Neutrophil (primary cell): ENCODE results near the gene TMEM161B.

Source experiments
- H3K27ac ChIP-seq: fragments of 200-600 bp; sonication (generic); 2 replicates; pipeline ENCODE4 v1.5.1; 2016; ENCODE audit warnings: mild to moderate bottlenecking, moderate library complexity
- H3K27me3 ChIP-seq: fragments of 200-600 bp; sonication (generic); 2 replicates; pipeline ENCODE4 v1.6.0; 2016; ENCODE audit warnings: mild to moderate bottlenecking
- H3K36me3 ChIP-seq: fragments of 200-600 bp; sonication (generic); 2 replicates; pipeline ENCODE4 v1.5.1; 2017
- H3K4me1 ChIP-seq, 2 experiments: fragments of 200-600 bp in 1 of 2; sonication (generic) in 1 of 2; 1 replicate in 1 of 2; 2 replicates in 1 of 2; pipeline versions ENCODE4 v1.5.1 to v1.6.1; 2013 to 2016; ENCODE audit warnings: low read depth in 1 of 2, low read length in 1 of 2, mild to moderate bottlenecking in 1 of 2, moderate library complexity in 1 of 2; ENCODE audit not compliant: control insufficient read depth in 1 of 2, insufficient read depth in 1 of 2
- H3K4me3 ChIP-seq, 2 experiments: fragments of 200-600 bp in 1 of 2; sonication (generic) in 1 of 2; 1 replicate in 1 of 2; 2 replicates in 1 of 2; pipeline ENCODE4 v1.5.1; 2013 to 2016; ENCODE audit warnings: low read depth in 1 of 2, low read length in 1 of 2, mild to moderate bottlenecking in 1 of 2, moderate library complexity in 1 of 2
- H3K9me3 ChIP-seq: fragments of 200-600 bp; sonication (generic); 2 replicates; pipeline ENCODE4 v1.5.1; 2016
- CTCF ChIP-seq: fragments of 200-600 bp; sonication (generic); IDR thresholded peaks from 2 replicates; pipeline ENCODE4 v1.5.1; 2016; ENCODE audit warnings: antibody characterized with exemption

TMEM161B gene

DNA sequence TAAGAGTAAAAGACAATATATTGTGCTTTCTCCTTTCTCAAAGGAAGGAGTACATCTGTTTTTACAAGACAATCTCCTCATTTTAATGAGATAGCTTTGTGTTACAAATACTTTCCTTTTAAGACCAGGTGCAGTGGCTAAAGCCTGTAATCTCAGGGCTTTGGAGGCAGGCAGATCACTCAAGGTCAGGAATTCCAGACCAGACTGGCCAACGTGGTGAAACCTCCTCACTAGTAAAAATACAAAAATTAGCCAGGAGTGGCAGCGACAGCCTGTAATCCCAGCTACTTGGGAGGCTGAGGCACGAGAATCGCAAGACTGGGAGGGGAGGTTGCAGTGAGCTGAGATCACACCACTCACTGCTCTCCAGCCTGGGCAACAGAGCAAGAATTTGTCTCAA, 11.8 kb downstream of the TMEM161B start:
- Histone ChIP-seq H3K36me3 (no peaks in the 10 kb centered on the region), H3K4me3 (no peak overlapping the region), H3K27ac (no peak overlapping the region), H3K9me3 (no peaks in the 10 kb centered on the region), H3K27me3 (no peaks in the 10 kb centered on the region), H3K4me1 (no peaks in the 10 kb centered on the region)
- TF ChIP-seq CTCF, result no peak

DNA sequence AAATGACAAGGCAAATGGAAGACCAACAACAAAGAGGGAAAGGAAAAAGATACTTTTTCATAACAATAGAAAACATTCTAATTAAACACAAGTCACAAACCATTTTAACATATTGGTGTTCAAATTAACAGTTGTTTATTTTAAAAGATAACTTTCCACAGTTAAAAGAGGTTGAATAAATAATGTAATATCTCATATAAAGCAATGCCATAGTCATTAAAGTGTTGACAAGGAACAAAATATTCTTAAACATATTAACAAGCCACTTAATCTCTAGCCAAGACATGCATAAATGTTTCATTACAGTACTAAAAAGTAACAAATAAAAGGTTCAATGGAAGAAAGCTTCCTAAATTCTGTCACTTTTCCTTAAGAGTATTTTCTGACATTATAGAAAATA, 12.6 kb downstream of the TMEM161B start:
- H3K4me1 ChIP-seq, result no peaks in the 10 kb centered on the region
- H3K9me3 ChIP-seq, result no peaks in the 10 kb centered on the region
- H3K27me3 ChIP-seq, result no peaks in the 10 kb centered on the region
- no peak overlapping the region for H3K4me3 ChIP-seq
- no peaks in the 10 kb centered on the region for H3K36me3 ChIP-seq
- no peak overlapping the region for H3K27ac ChIP-seq
- no peak for TF ChIP-seq CTCF

DNA sequence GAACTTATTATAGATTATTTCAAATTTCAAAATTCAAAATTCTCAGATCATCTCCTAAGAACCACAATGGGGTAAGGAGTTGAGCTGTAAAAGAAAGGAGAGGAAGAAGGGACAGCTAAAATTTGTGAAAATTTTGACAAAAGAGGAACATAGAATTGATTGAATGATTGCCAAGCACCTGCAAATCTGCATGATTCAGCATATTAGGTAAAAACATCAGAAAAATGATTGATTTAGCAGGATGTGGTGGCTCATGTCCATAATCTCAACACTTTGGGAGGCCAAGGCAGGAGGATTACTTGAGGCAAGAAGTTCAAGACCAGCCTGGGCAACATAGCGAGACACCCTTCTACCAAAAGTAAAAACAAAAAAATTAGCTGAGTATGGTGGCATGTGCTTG, 14.3 kb downstream of the TMEM161B start:
- Histone ChIP-seq H3K4me1 (no peaks in the 10 kb centered on the region), H3K27me3 (no peaks in the 10 kb centered on the region), H3K9me3 (no peaks in the 10 kb centered on the region), H3K36me3 (no peaks in the 10 kb centered on the region), H3K4me3 (no peak overlapping the region), H3K27ac (no peak overlapping the region)
- no peak for TF ChIP-seq CTCF

GRCh38 chr5:88251048-88251711, 17.5 kb downstream of the TMEM161B start:
- H3K27me3 ChIP-seq, result no peaks in the 10 kb centered on the region

DNA sequence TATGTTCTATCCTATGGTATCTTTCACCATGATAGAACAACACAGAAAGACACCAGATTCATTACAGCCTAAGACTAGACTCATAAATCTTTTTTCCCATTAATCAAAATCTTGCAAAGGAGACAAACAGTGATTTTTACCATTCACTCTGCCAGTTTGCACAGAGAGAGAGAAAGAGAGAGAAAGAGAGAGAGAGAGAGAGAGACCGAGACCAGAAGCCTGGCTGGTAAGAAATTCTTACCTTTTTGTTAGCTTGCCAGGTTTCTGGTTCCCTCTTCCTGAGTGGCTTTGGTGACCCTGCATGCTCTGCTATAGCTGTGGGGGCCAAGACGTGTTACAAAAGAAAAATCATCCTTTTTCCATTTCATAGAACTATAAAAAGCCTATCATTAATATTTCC, 18.6 kb downstream of the TMEM161B start:
- H3K4me1 ChIP-seq, result no peaks in the 10 kb centered on the region
- no peak overlapping the region for H3K4me3 ChIP-seq
- H3K9me3 ChIP-seq, result no peaks in the 10 kb centered on the region
- no peaks in the 10 kb centered on the region for H3K36me3 ChIP-seq
- H3K27ac ChIP-seq, result no peak overlapping the region
- no peak for TF ChIP-seq CTCF
- no peaks in the 10 kb centered on the region for H3K27me3 ChIP-seq

More at GRCh38 chr5:88251048-88251711, 17.5 kb downstream of the TMEM161B start:
- H3K9me3 ChIP-seq, result no peaks in the 10 kb centered on the region
- no peaks in the 10 kb centered on the region for H3K36me3 ChIP-seq
- H3K4me1 ChIP-seq, result no peaks in the 10 kb centered on the region
- no peak overlapping the region for H3K27ac ChIP-seq
- TF ChIP-seq CTCF, result no peak
- no peak overlapping the region for H3K4me3 ChIP-seq
